Prostate gland (tissue), 2 donors: ENCODE measurements around the gene AGPAT2. TPM values are rescaled to one million over a fixed set of nuclear protein-coding genes. Genes with fewer than 3 reads are reported as not detected.

Experiments
- DNase-seq: peaks from one replicate; pipeline ENCODE4 v3.0.0-alpha.2; 2019; ENCODE audit warnings: low spot score
- H3K27ac ChIP-seq, 2 donors: fragments of 200-600 bp; sonication (generic); 2 replicates each; pipeline ENCODE4 v1.5.1; 2017 to 2019
- H3K27me3 ChIP-seq: fragments of 200-600 bp; sonication (generic); replicated peaks from 2 replicates; pipeline ENCODE4 v1.5.1; 2019; ENCODE audit not compliant: insufficient read depth
- H3K36me3 ChIP-seq, 2 donors: fragments of 200-600 bp; sonication (generic); 1 replicate in 1 of 2; 2 replicates in 1 of 2; pipeline versions ENCODE4 v1.5.1 to v1.8.1; 2017 to 2019
- H3K4me1 ChIP-seq: fragments of 200-600 bp; sonication (generic); replicated peaks from 2 replicates; pipeline ENCODE4 v1.5.1; 2019
- H3K4me3 ChIP-seq, 2 donors: fragments of 200-600 bp; sonication (generic); 2 replicates each; pipeline ENCODE4 v1.5.1; 2017 to 2019
- H3K9me3 ChIP-seq: fragments of 200-600 bp; sonication (generic); 2 replicates; pipeline ENCODE4 v1.5.1; 2017
- POLR2A ChIP-seq: fragments of 450-650 bp; IDR thresholded peaks from one replicate; pipeline ENCODE4 v1.6.1; 2016; ENCODE audit warnings: antibody characterized with exemption, mild to moderate bottlenecking
- POLR2AphosphoS5 ChIP-seq: sonication (generic); formaldehyde crosslinking; IDR thresholded peaks from one replicate; pipeline ENCODE4 v1.6.1; 2017; ENCODE audit warnings: antibody characterized with exemption
- WGBS: methylation state at CpG from one replicate; pipeline ENCODE4 v1.1.5; 2018; 5-methylcytosine and 5-hydroxymethylcytosine counted together
- intact Hi-C: fragments of 100-400 bp; cut with DNase I; formaldehyde crosslinking; loops from one replicate; pipeline ENCODE4 v1.14.2; 2022
- total RNA-seq, 2 donors: library from RNA; depleted of rRNA; stranded (reverse); fragments of >200 nt; gene quantifications; one replicate each; pipeline ENCODE4 v1.1.0, GENCODE V29; 2016
- TF ChIP-seq, protein P1 (sequence below), 4 experiments: fragments of 200-600 bp in 2 of 4; fragments of 450-650 bp in 2 of 4; sonication (generic) in 2 of 4; IDR thresholded peaks; 1 replicate in 3 of 4; 2 replicates in 1 of 4; pipeline ENCODE4 v1.5.1; 2016 to 2019; ENCODE audit warnings: antibody characterized with exemption in 4 of 4, mild to moderate bottlenecking in 2 of 4, moderate library complexity in 2 of 4

Gene AGPAT2
- total RNA-seq, 2 donors from 2014 or later = 44.9 to 50.0 TPM

DNA sequence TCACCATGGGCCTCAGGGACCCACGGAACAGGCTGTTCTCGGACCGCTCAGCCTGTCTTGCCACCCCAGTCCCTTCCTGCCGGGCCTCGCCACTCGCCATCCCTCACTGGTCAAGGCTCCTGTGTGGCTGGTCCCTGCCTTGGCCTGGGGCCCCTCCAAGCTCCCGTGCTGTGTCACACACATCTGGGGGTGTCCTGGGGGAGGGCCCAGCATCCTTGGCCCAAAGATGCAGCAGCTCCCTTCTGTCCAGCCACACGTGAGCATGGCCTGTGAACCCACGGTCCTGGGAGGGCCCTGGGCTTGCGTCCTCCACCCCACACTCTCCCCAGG, 25.0 kb downstream of the AGPAT2 start:
- no peak for DNase-seq
- TF ChIP-seq POLR2AphosphoS5 (no peak), POLR2A (no peak)
- TF ChIP-seq, protein P1, sequence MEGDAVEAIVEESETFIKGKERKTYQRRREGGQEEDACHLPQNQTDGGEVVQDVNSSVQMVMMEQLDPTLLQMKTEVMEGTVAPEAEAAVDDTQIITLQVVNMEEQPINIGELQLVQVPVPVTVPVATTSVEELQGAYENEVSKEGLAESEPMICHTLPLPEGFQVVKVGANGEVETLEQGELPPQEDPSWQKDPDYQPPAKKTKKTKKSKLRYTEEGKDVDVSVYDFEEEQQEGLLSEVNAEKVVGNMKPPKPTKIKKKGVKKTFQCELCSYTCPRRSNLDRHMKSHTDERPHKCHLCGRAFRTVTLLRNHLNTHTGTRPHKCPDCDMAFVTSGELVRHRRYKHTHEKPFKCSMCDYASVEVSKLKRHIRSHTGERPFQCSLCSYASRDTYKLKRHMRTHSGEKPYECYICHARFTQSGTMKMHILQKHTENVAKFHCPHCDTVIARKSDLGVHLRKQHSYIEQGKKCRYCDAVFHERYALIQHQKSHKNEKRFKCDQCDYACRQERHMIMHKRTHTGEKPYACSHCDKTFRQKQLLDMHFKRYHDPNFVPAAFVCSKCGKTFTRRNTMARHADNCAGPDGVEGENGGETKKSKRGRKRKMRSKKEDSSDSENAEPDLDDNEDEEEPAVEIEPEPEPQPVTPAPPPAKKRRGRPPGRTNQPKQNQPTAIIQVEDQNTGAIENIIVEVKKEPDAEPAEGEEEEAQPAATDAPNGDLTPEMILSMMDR (IDR thresholded peaks at IDR 0.05) = no peak
- Histone ChIP-seq H3K9me3 (no peaks in the 10 kb centered on the region), H3K4me1 (no peaks in the 10 kb centered on the region), H3K27ac (no peak overlapping the region), H3K36me3 (no peaks in the 10 kb centered on the region), H3K27me3 (peaks cover 3% of the 10 kb centered on the region), H3K4me3 (no peak overlapping the region)
- 83% methylated on average over 9 of the region's 10 CpGs for WGBS
- intact Hi-C loops = no loop called here

DNA sequence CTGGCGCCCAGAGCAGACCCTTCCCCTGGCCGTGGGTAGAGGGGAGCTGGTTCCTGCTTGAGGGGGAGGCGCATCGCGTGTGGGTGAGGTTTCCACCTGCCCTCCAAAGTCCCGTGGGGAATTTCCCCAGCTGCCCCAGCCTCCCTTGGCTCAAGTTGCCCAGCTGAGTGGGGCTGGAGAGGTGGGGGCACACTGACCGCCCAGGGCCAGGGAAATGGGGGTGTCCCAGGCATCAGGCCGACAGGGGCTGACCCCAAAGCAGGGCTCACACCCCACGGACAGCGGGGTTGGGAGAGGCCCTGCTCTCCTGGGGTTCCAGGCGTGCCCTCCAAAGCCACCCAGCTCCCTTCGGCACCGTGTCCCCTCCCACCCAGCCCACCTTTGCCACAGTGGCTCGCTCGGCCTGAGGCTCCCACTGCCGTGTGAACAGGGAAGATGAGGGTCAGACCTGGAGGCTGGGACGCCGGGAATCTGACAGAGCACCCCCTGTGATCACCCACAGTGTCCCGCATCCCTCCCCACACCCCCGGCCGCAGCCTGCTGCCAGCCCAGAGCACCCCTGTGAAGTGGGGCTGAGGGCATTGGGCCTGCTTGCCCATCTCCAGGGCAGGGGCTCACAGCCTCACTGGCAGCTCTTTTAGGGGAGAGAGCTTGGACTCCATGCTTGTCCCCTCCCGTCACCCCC, 25.5 kb downstream of the AGPAT2 start:
- intact Hi-C loops = no loop called here
- TF ChIP-seq, protein P1 (IDR thresholded peaks at IDR 0.05) = no peak
- no peak for TF ChIP-seq POLR2A
- no peak for TF ChIP-seq POLR2AphosphoS5
- Histone ChIP-seq H3K4me3 (no peak overlapping the region), H3K36me3 (no peaks in the 10 kb centered on the region), H3K4me1 (no peaks in the 10 kb centered on the region), H3K27ac (no peak overlapping the region), H3K27me3 (peaks cover 3% of the 10 kb centered on the region), H3K9me3 (no peaks in the 10 kb centered on the region)
- DNase-seq = no peak
- WGBS = 87% methylated on average over 13 of the region's 22 CpGs

DNA sequence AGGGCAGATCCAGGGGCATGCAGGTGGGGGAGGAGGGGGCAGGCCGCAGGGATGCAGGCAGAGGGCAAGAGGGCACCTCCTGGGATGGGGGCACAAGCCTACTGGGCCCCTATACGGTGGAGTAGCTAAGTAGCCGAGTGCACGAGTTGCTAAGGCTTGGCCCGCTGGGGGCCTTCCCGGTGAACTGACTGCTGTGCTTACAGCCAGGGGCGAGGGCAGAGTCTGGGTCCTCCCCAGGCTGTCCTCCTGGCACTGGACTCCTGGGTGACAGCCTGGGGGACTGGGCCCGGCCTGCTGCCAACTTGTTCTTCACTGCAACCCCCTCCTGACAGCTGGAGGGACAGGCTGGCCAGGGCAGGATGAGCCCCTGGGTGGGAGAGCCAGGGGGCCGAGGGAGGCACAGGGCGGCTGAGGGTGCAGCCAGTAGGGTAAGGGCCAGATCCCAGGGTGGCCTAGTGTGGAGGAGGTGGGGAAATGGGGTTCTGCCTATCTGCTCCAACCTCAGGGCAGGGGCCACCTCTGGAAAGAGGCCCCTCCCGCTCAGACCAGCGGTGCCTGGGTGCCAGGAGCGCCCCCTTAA, 26.2 kb downstream of the AGPAT2 start:
- H3K9me3 ChIP-seq = no peaks in the 10 kb centered on the region
- no peak overlapping the region for H3K4me3 ChIP-seq
- TF ChIP-seq POLR2AphosphoS5 = no peak
- TF ChIP-seq, protein P1 (IDR thresholded peaks at IDR 0.05) = no peak
- no peak for TF ChIP-seq POLR2A
- H3K27me3 ChIP-seq = peaks cover 3% of the 10 kb centered on the region
- intact Hi-C loops = no loop called here
- H3K36me3 ChIP-seq = no peaks in the 10 kb centered on the region
- no peaks in the 10 kb centered on the region for H3K4me1 ChIP-seq
- 71% methylated on average over 12 of the region's 13 CpGs for WGBS
- no peak for DNase-seq
- no peak overlapping the region for H3K27ac ChIP-seq

DNA sequence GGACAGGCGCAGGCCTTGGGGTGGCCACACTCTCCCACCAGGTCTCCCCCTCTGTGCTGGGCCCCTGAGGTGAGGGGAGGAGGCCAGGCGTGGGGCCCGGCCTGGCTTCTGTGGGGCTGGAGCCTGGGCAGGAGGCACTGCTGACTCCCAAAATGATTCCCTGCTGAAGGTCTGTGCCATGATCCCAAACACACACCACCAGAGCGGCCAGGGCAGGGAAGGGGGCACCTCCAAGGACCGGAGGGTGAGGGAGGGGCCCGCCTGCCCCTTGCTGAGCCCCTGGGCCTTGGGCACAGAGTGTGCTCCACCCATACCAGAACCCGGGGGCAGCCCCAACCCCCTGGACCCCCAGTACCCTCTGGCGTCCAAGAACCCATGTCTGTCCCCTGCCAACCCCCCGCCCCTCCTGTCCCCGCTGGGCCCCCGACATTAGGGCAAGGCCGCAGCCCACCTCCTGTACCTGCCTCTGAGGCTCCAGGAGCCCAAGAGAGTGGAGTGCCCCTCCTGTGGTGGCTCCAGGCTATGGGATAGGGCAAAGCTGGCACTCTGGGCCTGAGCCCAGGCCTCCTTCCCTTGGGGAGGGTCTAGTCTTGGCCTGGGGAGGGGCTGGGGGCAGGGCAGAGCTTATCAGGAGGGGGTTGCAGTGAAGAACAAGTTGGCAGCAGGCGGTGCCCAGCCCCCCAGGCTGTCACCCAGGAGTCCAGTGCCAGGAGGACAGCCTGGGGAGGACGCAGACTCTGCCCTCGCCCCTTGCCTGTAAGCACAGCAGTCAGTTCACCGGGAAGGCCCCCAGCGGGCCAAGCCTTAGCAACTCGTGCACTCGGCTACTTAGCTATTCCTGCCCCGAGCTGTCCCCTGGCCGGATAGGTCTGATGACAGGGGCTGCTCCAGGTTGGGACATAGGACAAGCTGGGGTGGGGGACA, 27.1 kb downstream of the AGPAT2 start:
- Histone ChIP-seq H3K27ac (peak overlapping the region in 1 of 2 donors; percentile 18), H3K4me3 (peak overlapping the region in 1 of 2 donors; percentile 0), H3K27me3 (peaks cover 3% of the 10 kb centered on the region), H3K36me3 (no peaks in the 10 kb centered on the region), H3K4me1 (no peaks in the 10 kb centered on the region), H3K9me3 (no peaks in the 10 kb centered on the region)
- TF ChIP-seq POLR2A = no peak
- no peak for TF ChIP-seq POLR2AphosphoS5
- TF ChIP-seq, protein P1 (IDR thresholded peaks at IDR 0.05) = no peak
- intact Hi-C loops = no loop called here
- no peak for DNase-seq
- 83% methylated on average over 18 of the region's 21 CpGs for WGBS
